Stimulated activated CD4-positive, alpha-beta T cell treated with anti-CD3 and anti-CD28 coated beads, Interleukin-1b, Interleukin-23, amount 100 ng/mL, for 24 hours (primary cell): ENCODE results near the gene RHBDL2.
"Not testable (repeated sequence)": the region's sequence is repeated elsewhere in the genome, so short reads cannot be mapped to it uniquely, and the experiment has no call there.

Experiments used
- DNase-seq, 4 experiments: peaks; one replicate each; pipeline ENCODE4 v3.0.0-alpha.2; 2020; ENCODE audit warnings: low read depth in 4 of 4, low spot score in 1 of 4

Gene RHBDL2

DNA sequence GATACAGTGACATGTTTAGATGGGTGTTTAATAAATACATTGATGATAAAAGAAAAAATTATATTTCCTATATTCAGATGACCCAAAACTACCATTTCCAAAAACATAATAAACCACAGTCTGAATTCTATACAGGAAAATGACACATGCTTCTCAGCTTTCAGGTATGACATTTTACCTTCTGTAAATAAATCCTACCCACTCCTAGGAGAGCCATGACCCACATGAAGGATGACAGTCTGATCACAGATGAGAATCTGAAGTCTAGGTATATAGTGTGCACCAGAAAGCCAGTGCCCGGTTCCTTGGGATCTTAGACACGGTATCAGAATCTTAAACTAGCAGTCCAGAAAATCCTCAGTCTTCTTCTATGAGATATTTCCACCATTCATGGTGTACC is 56.5 kb downstream of the RHBDL2 start:
- DNase-seq: no peak

DNA sequence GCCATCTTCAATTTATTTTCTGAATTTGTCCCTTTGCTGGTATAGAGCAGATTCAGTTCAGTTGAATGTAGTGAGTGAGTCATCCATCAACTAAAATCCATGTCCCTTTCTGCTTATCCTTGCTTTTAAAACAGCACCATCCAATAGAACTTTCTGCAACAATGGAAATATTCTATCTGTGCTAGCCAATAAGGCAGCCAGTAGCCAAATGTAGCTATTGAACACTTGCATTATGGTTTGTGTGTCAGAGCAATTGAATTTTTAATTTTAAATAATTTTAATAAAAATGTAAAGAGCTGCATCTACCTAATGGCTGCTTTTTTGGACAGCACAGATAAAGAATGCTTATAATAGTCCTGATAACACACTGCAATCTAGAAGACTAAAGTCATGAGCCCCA is 60.1 kb downstream of the RHBDL2 start, which contains the start of gene GJA9:
TSS of gene GJA9 (minus strand) at position 101 of the 400 bp plus-strand sequence. CDS start 5,489 bp downstream, outside the sequence.
- no peak for DNase-seq

DNA sequence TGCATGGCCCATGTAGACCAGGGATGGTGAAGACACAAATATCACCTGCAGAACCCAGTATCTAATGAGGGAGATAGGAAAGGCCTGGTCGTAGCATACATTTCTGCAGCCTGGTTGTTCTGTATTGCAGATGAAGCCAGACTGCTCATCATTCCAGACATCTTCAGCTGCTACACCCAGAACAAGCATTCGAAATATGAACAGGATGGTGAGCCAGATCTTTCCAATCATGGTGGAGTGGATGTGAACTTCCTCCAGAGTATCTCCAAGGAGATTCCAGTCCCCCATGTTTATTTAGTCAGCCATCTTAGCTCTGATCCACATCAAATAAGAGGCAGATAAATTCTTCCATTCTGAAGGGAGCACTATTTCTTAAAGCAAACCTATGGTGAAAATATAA is 65.8 kb downstream of the RHBDL2 start:
- DNase-seq: no peak

DNA sequence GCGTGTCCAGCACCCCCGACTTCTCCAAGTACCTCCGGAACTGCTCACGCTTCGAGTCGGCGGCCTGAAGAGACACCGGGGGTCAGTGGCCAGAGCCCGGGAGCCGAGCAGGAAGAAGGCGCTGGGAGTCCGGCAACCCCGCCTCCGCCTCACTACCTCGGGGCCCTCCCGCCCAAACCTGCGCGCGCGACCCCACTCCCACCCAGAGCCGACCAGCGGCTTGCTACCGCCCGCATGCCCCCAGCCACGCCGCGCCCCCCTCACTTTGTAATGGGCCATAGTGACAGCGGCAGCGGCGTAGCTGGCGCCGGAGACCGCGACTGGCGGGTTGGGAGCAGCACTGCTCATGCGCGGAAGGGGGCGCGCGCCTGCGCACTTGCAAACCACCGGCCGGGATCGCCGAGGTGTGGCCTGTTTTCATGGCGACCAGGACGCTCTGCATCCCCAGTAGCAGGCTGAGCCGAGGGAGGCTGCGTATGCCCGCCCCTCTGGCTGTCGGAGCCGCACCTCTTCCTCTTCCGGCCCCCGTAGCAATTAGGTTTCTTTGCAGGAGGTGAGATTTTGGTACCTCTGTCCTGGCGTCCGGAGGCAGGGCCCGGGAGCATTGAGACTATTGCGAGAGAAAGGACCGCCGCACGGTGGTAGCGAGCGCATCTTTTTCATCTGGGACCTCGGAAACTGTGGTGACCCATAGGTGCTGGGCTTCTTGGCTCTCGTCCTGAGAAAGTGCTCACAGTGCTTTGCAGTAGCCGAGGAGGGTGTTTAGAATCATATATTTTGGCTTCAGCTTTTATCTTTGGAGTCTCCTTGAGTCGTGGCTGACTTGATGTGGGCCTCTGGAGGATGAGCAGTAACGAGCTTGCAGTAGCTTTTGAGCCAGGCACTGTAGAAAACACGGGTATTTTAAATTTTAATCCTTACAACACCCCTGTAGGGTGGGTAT is 68.3 kb downstream of the RHBDL2 start, which contains the start of gene MYCBP:
TSS of gene MYCBP (minus strand) at position 322 of the 943 bp plus-strand sequence. CDS start at position 279, 43 bp downstream.
- peak; percentile 87 to 94 (median 92) for DNase-seq

DNA sequence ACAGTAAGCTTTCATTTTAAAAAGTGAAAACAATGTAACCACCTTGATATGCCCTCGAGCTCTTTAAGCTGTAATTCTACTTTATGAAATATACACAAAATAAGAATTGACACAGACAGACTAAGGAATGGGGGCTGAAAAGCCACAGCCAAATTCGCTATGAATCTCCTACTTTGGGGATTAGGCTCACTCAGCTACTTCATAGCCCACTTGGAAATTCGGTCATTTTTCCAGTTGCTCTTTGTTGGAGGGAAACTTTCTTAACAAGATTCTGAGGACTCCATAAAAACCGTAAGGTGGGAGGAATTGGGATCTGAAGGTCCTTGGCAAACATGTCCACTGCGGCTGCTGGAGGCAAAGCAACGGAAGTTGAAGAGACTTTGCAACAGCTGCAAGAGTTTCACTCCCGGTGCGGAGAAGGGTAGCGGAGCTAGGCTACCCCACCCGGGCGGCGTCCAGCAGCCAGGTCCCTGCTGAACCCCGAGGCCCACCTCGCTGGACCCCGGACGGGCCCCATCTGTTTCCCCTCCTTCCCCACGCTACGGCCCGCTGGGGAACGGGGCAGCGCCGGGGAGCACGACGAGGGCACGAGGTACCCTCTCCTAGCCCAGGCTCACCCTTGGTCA is 69.1 kb downstream of the RHBDL2 start:
- no peak for DNase-seq

DNA sequence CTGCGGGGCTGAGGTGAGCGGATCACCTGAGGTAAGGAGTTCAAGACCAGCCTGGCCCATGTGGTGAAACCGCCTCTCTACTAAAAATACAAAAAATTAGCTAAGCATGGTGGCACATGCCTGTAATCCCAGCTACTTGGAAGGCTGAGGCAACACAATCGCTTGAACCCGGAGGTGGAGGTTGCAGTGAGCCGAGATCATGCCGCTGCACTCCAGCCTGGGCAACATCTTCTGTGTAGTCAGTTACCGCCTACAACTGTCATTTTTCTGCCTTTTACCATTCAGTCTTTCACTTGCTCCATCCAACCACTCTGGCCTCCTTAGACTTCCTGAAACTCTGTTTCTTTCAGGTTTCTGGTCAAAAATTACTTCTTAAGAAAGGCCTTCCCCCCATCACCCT is 70.6 kb downstream of the RHBDL2 start:
- no peak for DNase-seq

DNA sequence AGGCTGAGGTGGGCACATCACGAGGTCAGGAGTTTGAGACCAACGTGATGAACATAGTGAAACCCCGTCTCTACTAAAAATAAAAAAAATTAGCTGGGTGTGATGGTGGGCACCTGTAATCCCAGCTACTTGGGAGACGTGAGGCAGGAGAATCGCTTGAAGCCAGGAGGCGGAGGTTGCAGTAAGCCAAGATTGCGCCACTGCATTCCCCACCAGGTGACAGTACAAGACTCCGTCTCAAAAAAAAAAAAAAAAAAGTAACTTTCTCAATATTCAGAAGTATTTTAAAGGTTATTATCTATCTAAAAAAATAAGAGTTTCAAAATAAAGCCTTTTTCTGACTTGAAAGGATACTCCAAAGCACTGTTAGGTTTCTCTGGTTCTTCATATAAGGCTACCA is 74.4 kb downstream of the RHBDL2 start:
- DNase-seq: no peak

DNA sequence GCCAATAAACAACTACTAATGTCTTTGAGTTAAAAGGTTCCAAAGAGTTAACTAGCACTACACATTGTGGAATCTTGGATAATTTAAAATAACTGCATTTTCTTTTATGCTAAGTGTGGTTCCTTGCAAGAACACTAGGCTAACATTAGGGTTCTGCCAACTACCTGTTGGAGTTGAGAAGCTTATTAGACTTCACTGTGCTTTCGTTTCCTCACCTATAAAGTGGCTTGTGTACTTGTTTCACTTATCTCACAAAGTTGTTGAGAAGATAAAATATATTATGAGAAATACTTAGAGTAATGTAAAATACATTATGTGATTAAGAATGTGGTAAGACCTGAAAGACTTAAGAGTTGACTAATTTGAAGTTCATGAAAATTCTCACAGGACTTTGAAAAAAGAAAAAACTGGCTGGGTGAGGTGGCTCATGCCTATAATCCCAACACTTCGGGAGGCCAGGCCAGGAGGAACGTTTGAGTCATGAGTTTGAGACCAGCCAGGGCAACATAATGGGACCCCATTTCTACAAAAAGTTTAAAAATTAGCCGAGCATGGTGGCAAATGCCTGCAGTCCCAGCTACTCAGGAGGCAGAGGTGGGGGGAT is 76.4 kb downstream of the RHBDL2 start:
- no peak for DNase-seq

DNA sequence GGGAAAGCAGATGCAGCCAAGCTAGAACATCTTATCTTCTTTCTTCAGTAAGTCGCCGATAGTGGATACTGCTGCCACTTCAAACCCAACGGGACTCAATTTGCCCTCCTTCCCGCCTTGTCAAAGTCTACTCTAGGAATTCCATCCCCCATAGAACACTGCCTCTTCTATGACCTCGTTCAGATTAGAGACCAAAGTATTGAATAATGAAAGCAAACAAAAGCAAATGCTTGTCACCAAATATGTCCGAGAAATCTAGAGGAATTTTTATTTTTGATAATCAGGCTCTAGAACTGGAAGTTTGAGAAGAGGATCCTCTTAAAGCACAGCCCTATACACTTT is 81.2 kb downstream of the RHBDL2 start:
- DNase-seq: no peak

DNA sequence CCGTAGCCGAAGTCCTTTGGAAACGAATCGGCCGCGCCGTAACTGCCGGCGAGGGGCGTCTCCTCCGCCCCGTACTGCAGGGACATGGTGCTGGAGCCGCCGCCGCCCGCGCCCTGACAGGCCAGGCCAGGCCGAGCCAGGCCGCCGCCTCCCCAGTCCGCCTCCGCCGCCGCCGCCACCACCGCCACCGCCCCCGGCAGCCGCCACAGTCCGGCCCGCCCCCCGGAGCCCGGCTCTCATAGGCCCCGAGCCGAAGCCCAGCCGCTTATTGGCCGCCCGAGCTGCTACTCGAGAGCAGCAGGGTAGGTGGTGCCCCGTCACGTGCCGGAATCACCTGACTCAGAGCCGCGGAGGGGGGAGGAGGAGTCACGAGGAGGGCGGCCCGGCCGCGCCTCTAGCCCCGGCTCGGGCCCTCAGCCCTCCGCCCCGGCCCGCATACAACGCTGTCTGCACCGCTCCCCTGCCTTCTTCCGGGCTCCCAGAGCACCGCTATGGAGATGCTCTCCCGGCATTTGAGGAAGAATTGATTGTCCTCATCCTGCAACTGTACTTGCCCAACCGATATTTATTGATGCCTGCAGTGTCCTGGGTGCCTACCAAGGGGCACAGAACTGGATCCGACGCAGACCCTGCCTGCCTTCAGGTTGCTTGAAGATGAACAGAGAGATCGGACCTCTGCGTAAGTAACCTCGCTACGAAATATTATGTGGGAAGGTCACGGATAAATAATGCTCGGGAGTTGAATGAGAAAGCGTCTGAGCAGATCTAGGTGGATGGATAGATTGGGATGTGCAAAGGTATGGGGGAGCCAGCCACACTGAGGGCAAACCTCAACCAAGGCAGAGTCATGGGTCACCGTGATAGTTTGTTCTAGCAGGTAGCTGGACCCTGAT is 81.8 kb downstream of the RHBDL2 start, which contains the start of gene RRAGC:
TSS of gene RRAGC (minus strand) at position 212 of the 893 bp plus-strand sequence. CDS start at position 86, 126 bp downstream.
- peak; percentile 90 to 99 (median 94) for DNase-seq

DNA sequence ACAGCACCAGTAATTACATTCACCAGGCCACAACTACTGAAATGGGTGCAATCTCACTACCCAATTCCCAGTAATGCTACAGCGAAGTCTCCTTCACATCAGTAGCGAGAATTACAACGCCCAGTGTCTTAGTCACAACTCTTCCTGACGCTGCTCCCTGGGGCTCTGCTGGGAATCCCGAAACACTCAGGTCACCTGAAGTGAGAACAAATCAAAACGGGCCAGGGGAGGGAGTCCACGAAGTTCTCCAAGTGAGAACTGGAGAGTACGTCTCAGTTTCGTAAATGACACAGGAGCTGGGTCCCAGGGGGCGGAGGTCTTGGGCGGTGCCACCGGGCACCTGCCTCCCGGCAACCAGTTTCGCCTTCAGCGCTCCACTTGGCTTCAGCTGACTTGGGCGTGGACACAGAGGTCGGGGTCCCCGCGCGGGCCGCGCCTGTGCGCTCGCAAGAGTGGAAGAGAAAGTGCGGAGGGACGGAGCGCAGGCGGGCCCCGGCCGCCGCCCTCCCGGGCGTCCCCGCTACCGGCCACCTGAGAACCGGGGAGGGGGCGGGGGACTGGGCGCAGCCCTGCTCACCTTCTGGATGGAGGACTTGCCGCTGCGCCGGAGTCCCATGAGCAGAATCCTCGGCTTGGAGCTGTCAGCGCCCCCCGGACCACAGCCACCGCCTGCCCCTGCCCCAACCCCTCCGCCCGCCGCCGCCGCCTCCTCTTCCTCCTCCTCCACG is 82.6 kb downstream of the RHBDL2 start:
- peak; percentile 12 to 44 (median 29) for DNase-seq

DNA sequence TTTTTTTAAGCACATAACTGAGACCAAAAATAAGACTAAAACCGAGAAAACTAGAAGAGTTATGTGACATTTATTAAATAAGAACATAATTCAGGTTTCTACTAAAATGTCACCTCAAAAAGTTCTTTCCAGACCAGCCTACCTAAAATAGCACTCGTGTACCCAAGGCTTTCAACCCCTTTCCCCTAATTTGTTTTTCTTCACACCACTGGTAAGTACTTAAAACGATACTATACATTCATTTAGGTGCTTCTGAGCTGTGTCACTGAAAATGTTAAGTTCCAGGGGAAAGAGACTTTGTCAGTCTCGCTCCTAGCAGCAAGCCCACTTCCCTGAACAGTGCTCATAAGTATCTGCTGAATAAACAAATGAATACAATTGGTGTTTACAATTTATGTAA is 88.8 kb downstream of the RHBDL2 start:
- DNase-seq: no peak

DNA sequence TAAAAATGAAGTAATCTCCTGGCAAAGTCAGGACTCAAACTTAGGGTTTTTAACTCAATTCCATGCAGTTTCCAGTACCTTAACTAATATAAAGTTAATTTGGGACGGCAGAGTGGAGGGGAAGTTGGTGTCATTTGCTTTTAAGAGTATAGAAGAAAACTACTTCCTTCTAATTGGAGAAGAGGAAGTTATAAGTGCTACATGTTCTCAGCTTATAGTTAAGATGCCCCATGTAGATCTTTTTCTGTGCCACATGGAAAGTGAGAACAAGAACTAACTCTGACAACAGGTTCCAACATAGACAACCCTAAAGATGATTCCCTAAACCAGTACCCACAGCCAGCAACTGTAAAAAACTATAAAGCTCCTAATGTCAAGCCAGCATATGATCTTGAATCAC is 93.6 kb downstream of the RHBDL2 start:
- no peak for DNase-seq

DNA sequence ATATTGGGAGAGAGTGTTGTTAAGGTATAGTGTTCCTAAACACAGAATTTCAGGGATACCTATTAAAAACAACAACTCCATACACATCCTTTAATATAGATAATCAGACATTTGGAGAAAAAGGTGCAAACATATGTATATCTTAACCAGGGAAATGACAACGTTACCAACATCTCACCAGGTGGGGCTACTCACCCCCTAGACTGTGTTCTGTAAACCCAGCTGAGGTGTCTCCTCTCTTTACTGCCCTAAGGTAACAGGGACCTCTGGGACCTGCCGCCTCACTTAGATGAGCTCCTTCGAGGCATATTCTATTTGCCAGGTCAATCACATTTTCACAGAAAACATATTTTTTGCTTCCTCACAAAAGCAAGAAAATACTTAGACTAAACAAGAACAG is 95.4 kb downstream of the RHBDL2 start:
- DNase-seq: no peak

DNA sequence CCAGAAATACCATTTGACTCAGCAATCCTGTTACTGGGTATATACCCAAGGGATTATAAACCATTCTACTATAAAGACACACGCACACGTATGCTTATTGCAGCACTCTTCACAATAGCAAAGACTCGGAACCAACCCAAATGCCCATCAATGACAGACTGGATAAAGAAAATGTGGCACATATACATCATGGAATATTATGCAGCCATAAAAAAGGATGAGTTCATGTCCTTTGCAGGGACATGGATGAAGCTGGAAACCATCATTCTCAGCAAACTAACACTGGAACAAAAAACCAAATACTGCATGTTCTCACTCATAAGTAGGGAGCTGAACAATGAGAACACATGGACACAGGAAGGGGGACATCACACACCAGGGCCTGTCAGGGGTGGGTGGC is 96.5 kb downstream of the RHBDL2 start:
- not testable (repeated sequence) for DNase-seq

DNA sequence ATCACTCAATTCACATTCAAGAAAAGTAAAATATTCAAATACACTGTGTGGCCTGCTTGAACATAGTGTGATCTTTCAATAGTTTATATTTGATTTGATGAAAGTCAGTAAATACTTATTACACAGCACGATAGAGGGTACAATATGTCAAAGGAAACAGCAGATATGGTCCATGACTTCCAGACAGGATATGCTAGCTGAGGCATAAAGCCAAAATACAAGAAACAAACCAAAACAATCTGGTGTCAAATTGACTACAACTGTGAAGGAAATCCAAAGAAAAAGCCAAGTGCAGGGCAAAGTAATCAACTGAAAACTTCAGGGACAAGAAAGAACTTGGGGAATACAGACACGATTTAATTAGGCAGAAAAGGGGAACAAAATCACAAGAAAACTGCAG is 101.3 kb downstream of the RHBDL2 start:
- no peak for DNase-seq

DNA sequence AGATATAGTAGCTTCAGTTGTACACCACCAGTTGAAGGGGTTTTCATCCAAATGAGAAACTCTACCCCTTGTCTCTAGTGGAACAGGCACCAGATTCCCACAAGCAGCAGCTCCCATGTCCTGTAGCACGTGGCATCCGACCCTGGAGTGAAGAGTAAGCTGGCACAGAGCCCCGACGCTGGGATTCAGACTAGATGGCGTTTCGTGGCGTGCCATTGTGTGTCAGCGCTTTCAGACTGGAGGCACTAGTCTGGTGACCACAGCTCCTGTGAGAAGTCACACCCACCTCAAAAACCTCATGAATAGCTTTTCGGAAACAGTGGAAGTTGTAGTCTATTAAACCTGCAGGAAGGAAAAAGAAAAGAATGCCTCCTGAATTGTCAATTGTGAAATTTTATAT is 102.3 kb downstream of the RHBDL2 start:
- no peak for DNase-seq

DNA sequence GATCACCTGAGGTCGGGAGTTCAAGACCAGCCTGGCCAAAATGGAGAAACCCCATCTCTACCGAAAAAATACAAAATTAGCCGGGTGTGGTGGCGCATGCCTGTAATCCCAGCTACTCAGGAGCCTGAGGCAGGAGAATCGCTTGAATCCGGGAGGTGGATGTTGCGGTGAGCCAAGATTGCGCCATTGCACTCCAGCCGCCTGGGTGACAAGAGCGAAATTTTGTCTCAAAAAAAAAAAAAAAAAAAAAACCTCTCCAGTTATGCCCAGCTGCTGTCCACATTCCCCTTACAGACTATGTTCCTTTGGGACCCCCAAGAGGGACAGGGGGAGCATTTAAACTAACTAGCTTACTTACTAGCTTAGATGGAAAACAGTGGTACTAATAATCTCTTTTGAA is 105.3 kb downstream of the RHBDL2 start:
- not testable (repeated sequence) for DNase-seq
